Measurements from ENCODE around the gene CXCL13.

DNA sequence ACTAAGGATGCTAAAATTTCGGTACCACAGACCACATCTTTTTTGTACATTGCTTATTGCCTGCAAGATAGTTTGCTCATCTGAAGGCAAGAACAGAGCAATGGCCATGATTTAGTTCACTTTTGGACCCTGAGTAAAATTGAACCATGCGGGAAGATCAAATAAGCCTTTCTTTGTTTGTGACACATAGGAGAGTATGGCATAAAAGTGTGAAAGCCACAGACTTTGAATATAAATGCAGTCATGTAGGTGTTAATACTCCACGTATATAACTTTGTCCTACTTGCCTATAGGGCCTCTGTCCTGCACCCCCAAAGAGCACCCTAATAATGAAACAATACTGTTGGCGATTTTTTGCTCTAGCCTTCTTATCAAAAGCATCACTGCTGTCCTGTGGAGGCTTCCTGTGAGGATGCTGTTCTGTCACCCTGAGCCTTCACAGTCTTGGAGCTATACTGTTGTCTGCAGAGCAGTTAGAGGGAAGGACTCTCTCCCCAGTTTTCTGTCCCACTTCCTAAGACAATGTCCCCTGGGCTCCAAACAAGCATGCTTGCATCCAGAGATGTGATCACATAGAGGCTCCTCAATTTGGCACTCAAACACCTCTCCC is 10.2 kb upstream of the CXCL13 start:
- TF ChIP-seq, protein P1, sequence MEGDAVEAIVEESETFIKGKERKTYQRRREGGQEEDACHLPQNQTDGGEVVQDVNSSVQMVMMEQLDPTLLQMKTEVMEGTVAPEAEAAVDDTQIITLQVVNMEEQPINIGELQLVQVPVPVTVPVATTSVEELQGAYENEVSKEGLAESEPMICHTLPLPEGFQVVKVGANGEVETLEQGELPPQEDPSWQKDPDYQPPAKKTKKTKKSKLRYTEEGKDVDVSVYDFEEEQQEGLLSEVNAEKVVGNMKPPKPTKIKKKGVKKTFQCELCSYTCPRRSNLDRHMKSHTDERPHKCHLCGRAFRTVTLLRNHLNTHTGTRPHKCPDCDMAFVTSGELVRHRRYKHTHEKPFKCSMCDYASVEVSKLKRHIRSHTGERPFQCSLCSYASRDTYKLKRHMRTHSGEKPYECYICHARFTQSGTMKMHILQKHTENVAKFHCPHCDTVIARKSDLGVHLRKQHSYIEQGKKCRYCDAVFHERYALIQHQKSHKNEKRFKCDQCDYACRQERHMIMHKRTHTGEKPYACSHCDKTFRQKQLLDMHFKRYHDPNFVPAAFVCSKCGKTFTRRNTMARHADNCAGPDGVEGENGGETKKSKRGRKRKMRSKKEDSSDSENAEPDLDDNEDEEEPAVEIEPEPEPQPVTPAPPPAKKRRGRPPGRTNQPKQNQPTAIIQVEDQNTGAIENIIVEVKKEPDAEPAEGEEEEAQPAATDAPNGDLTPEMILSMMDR (IDR thresholded peaks at IDR 0.05), result no peak
- no peak for TF ChIP-seq POLR2A (IDR thresholded peaks at IDR 0.05)

Measured in Peyer's patch (tissue), 4 donors.